ENCODE data around the gene MT4.

- TF ChIP-seq POLR2A (IDR thresholded peaks at IDR 0.05): no peak
- no peak for TF ChIP-seq CTCF (IDR thresholded peaks at IDR 0.05)
These were observed 26.5 kb upstream of the MT4 start for GRCh38 chr16:56538331-56538730.

Data from heart left ventricle (tissue), 13 donors.